Stimulated activated CD8-positive, alpha-beta memory T cell treated with anti-CD3 and anti-CD28 coated beads, Interleukin-7, amount 100 ng/mL, for 1 hour (primary cell): ENCODE data around the gene VEGFD.
"Not testable (repeated sequence)": the region's sequence is repeated elsewhere in the genome, so short reads cannot be mapped to it uniquely, and the experiment has no call there.

ENCODE experiments used
- DNase-seq, 2 donors: peaks; one replicate each; pipeline ENCODE4 v3.0.0-alpha.2; 2020; ENCODE audit warnings: low read depth in 2 of 2

The VEGFD gene

GRCh38 chrX:15305899-15306298 lies 78.3 kb downstream of the VEGFD start:
- not testable (repeated sequence) for DNase-seq

DNA sequence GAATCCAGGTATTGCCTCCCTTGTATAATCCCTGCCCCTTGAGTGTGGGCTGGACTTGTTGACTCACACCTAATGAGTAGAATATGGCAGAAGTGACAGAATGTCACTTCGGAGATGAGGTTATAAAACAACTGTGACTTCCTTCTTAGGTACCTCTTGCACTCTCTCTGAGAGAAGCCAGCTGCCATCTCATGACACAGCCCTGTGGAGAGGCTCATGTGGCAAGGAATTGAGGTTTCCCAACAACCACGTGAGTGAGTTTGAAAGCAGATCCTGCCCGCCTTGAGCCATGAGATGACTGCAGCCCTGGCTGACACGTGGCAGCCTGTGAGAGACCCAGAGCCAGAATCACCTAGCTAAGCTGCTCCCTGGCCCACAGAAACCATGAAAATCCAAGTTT lies 82.3 kb downstream of the VEGFD start:
- DNase-seq = no peak

DNA sequence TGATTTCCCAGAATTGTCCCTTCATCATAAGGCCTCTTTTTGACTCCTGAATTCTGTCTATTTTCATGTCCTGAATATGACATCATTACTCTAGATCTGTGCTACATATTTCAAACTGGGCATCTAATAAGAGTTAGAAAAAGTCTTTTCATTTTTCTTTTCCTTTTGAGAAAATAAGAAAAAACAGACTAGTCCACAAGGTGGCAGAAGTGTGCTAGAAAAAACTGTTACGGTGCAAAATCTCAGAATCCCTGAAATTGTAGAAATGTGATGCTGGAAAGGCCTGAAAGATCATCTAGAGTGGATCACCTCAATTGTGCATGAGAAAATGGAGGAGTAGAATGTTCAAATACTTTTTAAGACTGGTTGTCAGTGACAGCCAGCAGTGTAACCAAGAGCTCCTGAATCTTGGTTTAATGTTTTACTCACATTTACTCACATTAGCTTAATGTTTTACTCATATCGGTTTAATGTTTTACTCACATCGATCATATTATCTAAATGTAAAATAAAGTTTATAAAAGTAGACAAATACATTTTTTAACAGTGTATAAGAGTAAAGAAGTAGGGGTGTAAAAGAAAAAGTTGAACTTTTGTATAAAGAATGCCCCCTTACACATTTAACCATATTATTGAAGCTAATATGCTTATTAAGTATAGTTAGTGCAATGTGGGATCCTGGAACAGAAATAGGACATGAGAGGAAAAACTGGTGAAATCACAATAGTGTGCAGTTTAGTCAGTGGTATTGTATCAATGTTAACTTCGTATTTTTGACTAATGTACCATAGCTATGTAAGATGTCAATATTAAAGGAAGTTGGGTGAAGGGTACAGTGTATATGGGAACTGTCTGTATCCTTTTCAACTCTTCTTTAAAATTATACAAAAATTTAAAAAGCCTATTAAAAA lies 84.0 kb downstream of the VEGFD start:
- no peak for DNase-seq

GRCh38 chrX:15298780-15299179 lies 85.4 kb downstream of the VEGFD start:
- DNase-seq = no peak

- DNase-seq = no peak
Observed at GRCh38 chrX:15298201-15298600, 86.0 kb downstream of the VEGFD start.
